CD4-positive, alpha-beta memory T cell (primary cell): ENCODE results near the gene EOGT. TPM values are rescaled to one million over a fixed set of nuclear protein-coding genes. Genes with fewer than 3 reads are reported as not detected.

Experiments
- microRNA-seq: library from miRNA; unstranded; fragments of <30 nt; microRNA quantifications from one replicate; pipeline ENCODE4 v1.2.0, GENCODE V29; 2021; ENCODE audit warnings: borderline replicate concordance, borderline number of aligned reads, borderline microRNAs expressed, mixed read lengths
- polyA plus RNA-seq, 2 donors: library from polyadenylated mRNA; unstranded; fragments of 300-500 nt; fragmentation: Illumina TruSeq; gene quantifications; one replicate each; pipeline ENCODE4 v1.2.3, GENCODE V29; 2021
- total RNA-seq, 2 experiments: library from RNA; stranded (reverse); gene quantifications; one replicate each; pipeline ENCODE4 v1.2.3, GENCODE V29; 2021

The EOGT gene
- total and polyA plus RNA-seq, 4 experiments from 2014 or later: 8.2 to 28.6 (median 18.0) TPM

Small RNAs within 50 kb of the gene (microRNA-seq; reads per million reads assigned to microRNA genes)
- gene MIR3136: 5.7 reads per million, percentile 27 among the genes with 10 or more reads in this experiment

Other genes starting within 250 kb of the EOGT start
- not detected for gene TAFA4, start 81.1 kb downstream of the EOGT start, total RNA-seq
- not detected for gene TAFA4, start 81.1 kb downstream of the EOGT start, polyA plus RNA-seq
- 10 to 100 TPM; 58.5 to 61.0 TPM for gene TMF1, start 38.6 kb upstream of the EOGT start, total RNA-seq
- 10 to 100 TPM; 42.8 to 43.2 TPM for gene TMF1, start 38.6 kb upstream of the EOGT start, polyA plus RNA-seq
- 10 to 100 TPM; 81.0 to 81.6 TPM for gene UBA3, start 66.7 kb upstream of the EOGT start, total RNA-seq
- 100 to 1,000 TPM in 1 of 2 donors, 10 to 100 TPM in 1; 60.1 to 105 TPM for gene UBA3, start 66.7 kb upstream of the EOGT start, polyA plus RNA-seq
- 100 to 1,000 TPM; 147 to 156 TPM for gene ARL6IP5, start 71.3 kb upstream of the EOGT start, total RNA-seq
- gene ARL6IP5, start 71.3 kb upstream of the EOGT start, polyA plus RNA-seq: 100 to 1,000 TPM; 500 to 953 TPM
- gene LMOD3, start 108.9 kb upstream of the EOGT start, total RNA-seq: not detected
- gene LMOD3, start 108.9 kb upstream of the EOGT start, polyA plus RNA-seq: under 1 TPM; 0.13 to 0.24 TPM